SK-N-SH (cell line): ENCODE measurements around the gene TGM4.

Source experiments
- FOSL2 ChIP-seq: IDR thresholded peaks from 2 replicates; pipeline ENCODE4 v1.4.0; 2012; ENCODE audit warnings: low read depth, mild to moderate bottlenecking, moderate library complexity, borderline replicate concordance
- POLR2AphosphoS5 ChIP-seq: IDR thresholded peaks from 2 replicates; pipeline ENCODE4 v1.6.1; 2012; ENCODE audit warnings: low read depth, low read length
- TF ChIP-seq, protein P1 (sequence below): fragments of 150-350 bp; IDR thresholded peaks from 2 replicates; pipeline ENCODE4 v1.6.1; 2016; ENCODE audit warnings: mild to moderate bottlenecking, low read depth, low read length
- TF ChIP-seq, protein P2 (sequence below): fragments of 200-600 bp; sonication (generic); IDR thresholded peaks from 2 replicates; pipeline ENCODE4 v1.6.1; 2017; ENCODE audit warnings: antibody characterized with exemption, mild to moderate bottlenecking, moderate library complexity
- TF ChIP-seq, protein P3 (sequence below): IDR thresholded peaks from 2 replicates; pipeline ENCODE4 v1.6.1; 2012; ENCODE audit warnings: mild to moderate bottlenecking, low read depth, low read length, moderate library complexity
- TF ChIP-seq, protein P4 (sequence below): IDR thresholded peaks from 2 replicates; pipeline ENCODE4; 2012

DNA sequence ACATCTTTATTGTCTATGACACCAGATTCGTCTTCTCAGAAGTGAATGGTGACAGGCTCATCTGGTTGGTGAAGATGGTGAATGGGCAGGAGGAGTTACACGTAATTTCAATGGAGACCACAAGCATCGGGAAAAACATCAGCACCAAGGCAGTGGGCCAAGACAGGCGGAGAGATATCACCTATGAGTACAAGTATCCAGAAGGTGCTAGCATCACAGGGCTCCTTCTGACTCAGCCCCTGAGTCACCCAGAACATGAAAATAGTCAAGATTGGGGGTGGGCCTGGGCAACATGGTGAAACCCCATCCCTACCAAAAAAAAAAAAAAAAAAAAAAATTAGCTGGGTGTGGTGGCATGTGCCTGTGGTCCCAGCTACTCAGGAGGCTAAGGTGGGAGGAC, 32.6 kb downstream of the TGM4 start:
- TF ChIP-seq POLR2AphosphoS5, result no peak
- TF ChIP-seq, protein P1, sequence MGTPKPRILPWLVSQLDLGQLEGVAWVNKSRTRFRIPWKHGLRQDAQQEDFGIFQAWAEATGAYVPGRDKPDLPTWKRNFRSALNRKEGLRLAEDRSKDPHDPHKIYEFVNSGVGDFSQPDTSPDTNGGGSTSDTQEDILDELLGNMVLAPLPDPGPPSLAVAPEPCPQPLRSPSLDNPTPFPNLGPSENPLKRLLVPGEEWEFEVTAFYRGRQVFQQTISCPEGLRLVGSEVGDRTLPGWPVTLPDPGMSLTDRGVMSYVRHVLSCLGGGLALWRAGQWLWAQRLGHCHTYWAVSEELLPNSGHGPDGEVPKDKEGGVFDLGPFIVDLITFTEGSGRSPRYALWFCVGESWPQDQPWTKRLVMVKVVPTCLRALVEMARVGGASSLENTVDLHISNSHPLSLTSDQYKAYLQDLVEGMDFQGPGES, result no peak
- TF ChIP-seq, protein P2, sequence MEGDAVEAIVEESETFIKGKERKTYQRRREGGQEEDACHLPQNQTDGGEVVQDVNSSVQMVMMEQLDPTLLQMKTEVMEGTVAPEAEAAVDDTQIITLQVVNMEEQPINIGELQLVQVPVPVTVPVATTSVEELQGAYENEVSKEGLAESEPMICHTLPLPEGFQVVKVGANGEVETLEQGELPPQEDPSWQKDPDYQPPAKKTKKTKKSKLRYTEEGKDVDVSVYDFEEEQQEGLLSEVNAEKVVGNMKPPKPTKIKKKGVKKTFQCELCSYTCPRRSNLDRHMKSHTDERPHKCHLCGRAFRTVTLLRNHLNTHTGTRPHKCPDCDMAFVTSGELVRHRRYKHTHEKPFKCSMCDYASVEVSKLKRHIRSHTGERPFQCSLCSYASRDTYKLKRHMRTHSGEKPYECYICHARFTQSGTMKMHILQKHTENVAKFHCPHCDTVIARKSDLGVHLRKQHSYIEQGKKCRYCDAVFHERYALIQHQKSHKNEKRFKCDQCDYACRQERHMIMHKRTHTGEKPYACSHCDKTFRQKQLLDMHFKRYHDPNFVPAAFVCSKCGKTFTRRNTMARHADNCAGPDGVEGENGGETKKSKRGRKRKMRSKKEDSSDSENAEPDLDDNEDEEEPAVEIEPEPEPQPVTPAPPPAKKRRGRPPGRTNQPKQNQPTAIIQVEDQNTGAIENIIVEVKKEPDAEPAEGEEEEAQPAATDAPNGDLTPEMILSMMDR, result no peak
- TF ChIP-seq, protein P3, sequence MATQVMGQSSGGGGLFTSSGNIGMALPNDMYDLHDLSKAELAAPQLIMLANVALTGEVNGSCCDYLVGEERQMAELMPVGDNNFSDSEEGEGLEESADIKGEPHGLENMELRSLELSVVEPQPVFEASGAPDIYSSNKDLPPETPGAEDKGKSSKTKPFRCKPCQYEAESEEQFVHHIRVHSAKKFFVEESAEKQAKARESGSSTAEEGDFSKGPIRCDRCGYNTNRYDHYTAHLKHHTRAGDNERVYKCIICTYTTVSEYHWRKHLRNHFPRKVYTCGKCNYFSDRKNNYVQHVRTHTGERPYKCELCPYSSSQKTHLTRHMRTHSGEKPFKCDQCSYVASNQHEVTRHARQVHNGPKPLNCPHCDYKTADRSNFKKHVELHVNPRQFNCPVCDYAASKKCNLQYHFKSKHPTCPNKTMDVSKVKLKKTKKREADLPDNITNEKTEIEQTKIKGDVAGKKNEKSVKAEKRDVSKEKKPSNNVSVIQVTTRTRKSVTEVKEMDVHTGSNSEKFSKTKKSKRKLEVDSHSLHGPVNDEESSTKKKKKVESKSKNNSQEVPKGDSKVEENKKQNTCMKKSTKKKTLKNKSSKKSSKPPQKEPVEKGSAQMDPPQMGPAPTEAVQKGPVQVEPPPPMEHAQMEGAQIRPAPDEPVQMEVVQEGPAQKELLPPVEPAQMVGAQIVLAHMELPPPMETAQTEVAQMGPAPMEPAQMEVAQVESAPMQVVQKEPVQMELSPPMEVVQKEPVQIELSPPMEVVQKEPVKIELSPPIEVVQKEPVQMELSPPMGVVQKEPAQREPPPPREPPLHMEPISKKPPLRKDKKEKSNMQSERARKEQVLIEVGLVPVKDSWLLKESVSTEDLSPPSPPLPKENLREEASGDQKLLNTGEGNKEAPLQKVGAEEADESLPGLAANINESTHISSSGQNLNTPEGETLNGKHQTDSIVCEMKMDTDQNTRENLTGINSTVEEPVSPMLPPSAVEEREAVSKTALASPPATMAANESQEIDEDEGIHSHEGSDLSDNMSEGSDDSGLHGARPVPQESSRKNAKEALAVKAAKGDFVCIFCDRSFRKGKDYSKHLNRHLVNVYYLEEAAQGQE, result no peak
- TF ChIP-seq, protein P4, sequence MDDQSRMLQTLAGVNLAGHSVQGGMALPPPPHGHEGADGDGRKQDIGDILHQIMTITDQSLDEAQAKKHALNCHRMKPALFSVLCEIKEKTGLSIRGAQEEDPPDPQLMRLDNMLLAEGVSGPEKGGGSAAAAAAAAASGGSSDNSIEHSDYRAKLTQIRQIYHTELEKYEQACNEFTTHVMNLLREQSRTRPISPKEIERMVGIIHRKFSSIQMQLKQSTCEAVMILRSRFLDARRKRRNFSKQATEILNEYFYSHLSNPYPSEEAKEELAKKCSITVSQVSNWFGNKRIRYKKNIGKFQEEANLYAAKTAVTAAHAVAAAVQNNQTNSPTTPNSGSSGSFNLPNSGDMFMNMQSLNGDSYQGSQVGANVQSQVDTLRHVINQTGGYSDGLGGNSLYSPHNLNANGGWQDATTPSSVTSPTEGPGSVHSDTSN, result no peak
- no peak for TF ChIP-seq FOSL2
